ENCODE measurements around the gene STXBP6.

Gene STXBP6

DNA sequence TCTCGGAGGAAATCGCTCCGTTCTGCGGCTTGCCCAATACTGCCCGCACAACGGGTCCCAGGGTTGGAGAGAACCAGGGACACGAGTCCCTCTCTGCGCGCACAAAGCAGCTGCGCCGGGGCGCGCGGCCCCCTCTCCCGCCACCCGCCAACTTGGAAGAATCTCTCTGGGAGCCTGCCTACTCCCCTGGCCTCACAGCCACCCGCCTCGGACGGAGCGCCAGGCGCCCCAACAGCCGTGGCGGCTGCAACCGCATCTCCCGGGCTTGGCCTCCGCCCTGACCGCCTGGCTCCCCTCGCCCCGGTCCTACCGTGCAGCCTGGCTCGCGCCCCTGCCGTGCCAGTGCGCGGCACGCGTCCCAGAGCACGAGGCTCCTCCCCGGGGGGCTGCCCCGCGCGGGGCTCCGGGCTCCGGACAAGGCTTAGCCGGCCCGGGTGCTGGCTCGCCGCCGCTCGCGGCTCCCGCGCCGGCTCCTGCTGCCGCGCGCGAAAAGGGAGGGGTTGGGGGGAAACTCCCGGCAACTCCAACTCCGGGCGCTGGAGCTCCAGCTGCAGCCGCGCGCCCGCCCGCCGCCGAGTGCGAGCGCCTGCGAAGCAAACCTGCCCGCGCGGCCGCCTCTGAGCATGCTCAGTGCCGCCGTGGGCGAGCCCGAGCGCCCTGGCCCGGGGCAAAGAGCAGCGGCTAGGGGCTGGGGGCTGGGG lies at the start of gene STXBP6:
Gene STXBP6 (minus strand): TSS at position 580 of the 701 bp plus-strand sequence. CDS start 75,329 bp downstream, outside the sequence.
- DNase-seq: no peak

DNA sequence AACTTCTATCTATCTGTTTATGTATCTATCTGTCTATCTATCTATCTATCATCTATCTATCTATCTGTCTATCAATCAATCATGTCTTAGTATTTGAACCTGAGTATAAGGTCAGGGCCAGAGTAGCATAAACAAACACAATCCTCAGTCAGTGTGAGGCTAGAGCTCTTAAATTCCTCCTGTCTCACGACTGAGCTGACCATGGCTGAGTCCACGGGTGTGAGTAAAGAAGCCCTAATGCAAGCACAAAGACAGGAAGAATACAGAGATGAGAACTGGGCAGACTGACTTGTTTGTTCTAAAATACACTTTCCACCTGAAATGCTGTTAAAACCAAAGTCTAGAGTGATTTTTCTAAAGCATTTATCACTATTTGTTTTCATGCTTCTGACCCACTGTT lies 47.2 kb upstream of the STXBP6 start:
- DNase-seq: no peak

DNA sequence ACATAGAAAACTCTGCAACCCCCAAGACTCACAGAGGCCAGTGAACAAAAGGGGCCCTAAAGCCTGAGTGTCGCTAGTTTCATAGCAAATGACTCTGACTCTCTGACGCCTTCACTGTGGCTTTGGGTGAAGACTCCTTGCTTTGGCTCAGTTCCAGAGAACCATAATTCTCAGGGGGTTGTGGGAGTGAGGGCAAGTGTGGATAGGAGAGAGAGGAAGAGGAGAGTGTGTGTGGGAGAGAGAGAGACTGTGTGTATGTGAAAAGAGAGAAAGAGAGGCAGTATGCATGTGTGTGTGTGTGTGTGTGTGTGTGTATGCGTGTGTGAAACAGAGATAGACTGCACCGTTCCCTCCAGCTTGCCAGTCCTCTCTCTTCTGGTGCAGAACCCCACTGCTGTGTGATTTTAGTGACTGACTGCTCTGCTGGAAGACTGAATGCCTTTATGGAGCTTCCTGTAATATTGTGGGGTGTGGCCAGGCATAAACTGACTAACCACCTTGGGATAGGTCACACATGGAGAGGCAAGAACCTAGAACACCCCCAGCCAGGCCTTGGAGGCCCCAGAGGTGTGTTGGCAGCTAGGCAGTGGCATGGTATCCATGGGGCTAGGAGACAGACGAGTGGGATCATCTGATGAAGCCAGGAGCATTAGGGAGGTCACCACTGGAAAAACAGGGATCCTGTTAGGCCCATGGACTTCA lies 45.9 kb upstream of the STXBP6 start:
- DNase-seq: no peak

DNA sequence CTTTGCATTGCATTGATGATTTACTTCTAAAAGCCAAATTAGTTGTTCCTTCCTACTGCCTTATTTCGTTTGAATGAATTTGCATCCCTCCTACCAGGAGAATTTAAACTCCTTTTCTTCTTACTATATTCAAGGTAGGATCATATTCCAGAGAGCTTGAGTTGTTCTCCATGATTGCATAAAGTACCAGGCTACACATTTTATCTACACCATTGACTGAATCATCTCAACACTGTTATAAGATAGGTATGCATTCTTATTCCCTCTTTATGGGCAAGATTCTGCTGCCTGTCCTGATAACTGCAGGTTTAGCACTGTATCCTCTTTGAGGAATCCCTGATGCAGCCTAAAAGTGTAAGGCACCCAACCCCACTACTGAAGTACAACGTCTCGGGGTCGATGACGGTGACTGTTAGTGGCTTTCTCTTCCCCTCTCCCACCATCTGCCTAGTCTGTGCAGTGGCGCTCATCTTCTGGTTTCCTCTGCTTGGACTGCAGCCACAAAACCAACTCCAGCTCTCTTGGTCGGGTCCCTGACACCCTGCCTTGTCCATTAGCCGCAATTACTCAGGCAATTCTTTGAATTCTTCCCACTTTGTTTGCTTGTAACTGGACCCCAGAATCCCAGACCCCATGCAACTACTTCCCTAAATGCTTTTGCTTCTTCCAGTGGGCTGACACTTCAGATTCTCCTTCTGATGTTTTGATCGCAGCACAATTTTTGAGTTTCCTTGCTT lies 44.4 kb upstream of the STXBP6 start:
- no peak for DNase-seq

DNA sequence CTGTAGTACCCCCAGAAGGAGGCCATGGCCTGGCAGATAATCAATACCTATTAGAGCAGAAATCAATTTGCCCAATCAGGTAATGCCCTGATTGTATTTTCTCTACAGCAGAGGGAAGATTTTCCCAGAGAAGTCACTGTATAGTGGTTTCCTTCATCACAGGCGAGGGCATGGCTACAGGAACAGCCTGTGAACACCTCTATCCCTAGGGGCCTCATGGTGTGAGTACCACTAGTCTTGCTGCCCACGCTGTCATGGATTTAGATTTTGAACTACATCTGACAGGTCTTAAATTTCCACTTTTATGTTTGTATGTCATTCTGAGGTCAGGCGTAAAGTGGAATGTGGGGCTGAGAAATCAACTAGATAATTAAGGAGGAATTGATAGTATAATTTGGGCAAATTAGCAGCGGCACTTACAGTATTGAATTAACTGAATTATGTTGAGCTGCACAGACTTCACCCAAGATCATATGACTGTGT lies 42.4 kb upstream of the STXBP6 start:
- DNase-seq: no peak

DNA sequence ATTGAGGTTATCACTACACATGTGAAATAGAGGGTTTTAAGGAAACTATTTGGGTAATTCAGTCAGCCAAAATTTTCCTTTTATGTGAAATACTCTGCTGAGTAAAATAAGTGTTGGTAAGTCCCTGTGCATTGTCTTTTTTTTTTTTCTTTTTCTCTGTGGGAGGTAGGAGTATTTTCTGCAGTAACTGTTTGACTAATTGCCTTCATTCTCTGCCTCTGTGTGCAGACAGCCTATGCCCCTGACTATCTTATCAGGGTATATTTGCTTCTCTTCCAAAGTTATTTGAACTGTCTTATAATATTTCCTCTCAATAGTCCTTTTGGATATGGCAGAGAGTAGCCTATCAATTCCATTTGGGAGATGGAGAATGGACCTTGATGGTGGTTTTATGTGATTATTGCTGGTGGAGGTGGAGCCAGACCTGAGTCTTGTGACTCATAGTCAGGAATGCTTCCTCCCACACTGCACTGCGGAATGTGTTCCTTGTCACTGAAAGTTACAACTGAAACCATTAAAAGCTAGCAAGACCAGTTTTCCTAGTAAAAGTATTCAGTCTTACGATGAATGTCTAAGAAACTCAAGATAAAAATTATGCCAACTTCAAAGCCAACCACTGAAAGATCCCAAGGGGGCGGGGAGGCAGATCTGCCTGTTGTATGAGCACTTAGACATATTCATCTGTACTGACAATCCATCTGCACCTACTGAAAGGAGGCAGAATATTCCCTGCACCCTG lies 40.9 kb upstream of the STXBP6 start:
- no peak for DNase-seq

DNA sequence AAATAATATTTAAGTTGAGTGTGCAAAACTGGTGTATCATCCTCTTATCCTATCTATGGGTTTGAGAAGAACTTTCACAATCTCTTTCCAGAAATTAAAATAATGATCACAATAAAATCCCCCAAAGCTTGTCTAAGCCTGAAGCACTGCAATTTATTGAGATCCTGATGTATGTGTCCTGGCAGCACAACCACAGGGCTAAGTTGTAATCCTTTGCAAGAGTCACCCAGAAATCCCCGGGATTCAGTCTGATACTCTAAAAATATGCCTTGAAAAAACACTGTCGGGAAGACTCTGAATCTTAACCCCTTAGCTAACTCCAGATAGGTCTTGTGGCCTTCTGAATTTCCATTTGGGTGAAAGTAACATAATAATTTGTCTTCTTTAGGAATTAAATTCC lies 40.3 kb upstream of the STXBP6 start:
- DNase-seq: no peak

DNA sequence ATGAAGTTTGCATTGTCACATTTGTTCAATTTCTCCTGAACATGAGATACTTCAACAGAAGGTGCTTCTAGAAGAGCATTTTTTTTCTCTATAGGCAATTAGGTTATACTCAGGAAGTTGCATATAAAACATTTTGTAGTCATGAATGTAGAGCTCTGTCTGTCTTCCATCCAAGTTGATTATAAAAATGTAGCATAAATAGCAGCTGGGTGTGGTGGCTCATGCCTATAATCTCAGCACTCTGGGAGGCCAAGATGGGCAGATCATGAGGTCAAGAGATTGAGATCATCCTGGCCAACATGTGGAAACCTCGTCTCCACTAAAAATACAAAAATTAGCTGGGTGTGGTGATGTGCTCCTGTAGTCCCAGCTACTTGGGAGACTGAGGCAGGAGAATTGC lies 39.5 kb upstream of the STXBP6 start:
- no peak for DNase-seq

DNA sequence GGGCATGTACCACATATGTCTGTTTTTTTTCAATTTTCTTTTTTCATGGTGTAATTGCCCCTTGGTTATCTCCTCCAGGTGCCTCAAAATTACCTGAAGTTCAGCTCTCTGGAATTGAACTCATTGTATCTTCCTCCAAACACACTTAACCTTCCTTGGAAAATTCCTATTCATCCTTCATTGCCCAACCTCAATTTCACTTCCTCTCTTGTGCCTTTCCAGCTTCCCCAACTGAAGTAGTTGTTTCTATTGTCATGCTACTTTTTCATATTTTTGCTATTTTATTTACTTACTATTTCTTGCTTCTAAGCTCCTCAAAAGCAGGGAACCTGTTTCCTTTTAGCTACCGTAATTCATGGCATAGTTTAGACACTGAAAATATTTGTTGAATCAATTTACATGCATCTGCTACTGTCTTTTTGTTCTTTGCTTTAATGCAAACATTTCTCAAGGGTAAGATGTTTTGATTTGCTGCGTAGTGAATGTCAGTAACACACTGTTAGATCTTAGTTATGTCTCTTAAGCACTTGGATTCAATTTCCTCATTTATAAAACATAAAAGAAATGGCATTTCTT lies 37.0 kb upstream of the STXBP6 start:
- no peak for DNase-seq

DNA sequence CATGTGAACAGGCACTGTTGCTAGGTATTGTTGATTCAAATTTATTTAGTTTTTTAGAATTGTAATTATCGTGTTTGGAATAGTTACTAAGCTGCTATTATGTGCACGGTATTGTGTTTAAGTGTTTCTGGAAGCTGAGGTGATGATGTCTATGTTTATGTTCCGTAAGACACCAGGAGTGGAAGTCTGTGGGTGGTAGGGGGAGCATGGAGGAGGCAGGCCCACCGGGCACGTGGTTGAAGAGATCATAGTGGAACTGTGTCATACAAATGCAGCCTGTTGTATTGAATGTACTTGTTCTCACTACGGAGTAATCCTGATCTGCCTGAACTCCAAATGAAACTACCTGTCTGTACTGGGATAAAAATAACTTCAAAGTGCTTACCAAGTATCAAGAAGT lies 36.1 kb upstream of the STXBP6 start:
- no peak for DNase-seq

DNA sequence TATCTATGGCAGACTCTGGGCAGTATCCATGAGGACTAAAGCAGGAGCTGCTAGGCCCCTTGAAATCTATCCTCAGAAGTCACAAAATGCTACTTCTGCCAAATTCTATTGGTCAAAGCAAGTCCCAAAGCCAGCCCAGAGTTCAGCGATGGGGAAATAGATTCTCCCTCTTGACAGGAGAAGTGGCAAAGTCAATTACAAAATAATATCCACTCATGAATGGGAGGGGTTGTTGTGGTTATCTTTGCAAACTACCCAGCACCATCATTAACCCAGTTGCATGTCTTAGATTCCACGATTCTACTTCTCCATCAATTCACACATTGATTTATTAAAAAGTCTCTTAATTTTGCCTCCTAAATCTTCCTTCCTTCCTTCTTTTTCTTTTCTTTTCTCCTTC lies 30.7 kb upstream of the STXBP6 start:
- DNase-seq: no peak

DNA sequence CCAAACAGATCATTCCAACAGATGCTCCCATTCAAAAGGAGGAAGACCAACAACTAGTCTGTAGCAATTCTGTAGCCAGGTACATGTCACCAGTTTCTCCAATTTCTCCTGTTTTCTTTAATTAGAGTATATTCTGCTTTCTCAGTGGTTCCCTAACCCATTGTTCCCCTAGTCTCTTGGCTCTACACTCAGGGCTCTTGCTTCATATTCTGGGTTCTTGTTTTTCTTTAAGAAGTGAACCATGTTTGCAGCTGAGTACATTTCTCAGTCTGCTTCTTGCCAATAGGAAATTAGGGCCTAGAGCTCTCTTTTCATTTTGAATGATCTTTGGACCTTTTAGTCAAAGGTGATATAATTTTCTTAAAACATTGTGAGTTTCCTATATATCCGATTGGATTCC lies 29.4 kb upstream of the STXBP6 start:
- no peak for DNase-seq

DNA sequence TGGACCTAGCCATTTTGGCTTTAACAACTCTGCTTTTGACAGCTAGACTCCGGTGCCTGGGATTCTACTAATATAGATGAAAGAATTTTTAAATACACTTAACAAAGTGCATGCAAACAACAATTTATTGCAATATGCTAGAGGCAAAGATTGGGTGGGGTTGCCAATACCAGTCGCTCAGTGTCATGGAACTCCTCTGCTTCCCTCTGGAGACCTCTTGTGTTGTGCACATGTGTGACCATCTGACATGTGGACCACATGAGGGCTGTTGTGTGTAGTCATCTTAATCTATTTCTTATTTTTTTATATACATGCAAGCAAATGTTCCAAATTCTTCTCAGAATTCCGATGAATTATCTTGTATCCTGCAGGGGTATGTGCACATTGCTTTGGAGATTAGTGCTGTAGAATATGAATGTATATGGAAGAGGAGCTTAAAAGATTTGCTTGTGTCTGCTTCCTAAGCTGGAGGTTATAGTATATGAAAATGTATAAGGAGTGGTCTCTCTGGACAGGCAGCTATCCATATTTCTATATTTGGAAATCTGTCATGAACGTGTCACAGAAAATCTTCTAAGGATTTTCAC lies 24.2 kb upstream of the STXBP6 start:
- no peak for DNase-seq

DNA sequence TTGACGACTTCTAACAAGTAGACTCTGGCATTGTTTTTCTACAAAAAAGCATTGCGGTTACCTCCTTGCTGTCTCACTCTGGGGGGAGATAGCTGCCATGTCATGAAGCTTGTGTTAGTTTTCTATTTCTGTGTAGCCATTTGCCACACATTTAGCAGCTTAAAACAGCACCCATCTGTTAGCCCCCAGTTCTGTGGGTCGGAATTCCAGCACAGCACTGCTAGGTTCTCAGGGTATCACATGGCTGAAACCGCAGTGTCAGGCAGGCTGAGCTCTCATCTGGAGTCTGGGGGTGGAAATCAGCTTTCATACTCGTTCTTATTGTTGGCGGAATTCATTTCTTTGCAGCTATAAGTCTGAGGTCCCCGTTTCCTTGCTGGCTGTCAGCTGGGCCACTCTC lies 19.9 kb upstream of the STXBP6 start:
- no peak for DNase-seq

DNA sequence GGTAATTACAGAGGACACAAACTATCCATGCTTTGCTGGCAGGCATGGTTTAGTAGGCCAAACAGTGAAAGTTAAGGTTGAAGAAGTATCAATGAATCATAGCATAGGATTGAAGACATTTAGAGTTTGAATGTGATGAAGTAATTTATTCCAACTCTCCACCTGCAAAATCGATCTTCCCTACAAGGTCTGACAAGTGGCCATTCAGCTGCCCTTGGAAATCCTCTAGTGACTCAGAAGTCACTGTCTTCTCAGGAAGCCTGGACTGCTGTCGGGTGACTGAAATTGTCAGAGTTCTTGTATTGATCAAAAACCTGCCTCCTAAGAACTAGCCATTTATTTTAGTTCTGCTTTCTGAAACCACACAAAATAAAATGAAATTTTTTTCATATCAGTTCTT lies 17.7 kb upstream of the STXBP6 start:
- no peak for DNase-seq

DNA sequence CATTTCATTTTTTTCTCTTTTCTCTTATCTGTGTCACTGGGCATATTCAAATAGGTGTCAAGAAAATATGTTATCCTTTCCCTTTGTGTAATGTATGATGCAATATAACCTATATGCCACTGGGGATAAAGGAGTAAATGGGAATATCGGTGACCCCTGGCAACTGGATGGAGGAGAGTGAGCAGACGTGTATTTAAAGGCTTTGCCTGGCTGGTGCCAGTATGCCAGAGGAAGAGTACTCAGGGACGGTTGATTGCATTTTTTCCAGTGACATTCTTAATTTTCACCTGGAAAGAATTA lies 12.0 kb upstream of the STXBP6 start:
- DNase-seq: no peak

DNA sequence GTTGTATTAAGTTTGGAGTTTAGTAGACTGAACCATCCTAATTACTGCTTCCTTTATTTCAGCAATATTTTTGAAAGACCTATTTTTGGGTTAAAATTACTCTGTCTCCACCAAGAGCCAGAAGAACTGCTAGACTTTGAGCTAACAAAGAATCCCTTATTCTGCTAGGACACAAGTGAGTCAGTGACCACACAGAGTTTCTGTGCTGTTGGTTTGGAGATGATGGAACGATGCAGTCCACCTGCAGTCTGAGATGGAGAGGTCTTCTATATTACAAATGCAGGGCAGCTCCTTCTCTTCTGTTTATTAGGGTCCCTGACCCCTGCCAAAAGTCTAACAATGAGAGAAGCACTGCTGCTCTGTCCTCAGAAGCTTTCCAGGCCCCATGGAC lies 6.7 kb upstream of the STXBP6 start:
- no peak for DNase-seq

DNA sequence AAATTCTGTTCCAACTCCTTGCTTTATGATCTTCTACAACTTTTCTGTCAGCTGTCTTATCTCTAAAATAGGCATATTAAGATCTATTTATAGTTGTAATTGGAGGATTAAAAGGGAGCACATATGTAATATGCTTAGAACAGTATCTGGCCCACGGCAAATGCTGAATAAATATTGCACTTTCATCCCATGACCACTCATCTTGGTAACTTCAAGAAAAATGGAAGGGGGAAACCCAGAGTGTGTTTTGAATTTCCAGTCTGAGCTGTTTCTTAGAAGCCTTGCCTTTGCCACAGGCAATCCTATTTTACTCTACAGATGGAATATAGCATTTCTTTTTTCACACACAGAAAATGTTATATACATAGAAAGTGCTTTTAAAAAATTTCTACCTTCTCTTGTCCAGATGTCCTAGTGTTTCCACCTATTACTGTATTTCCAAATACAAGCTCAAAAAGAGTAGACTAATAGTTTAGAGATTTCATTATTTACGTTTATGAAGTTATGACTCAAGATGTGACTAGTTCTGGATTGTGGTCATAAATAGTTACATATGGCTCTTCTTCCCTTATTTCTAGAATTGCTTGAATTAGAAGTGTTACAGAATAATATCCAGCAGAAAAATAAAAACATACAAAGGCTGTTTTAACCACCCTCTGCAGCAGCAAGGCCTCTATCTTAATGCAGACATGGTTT lies 6.2 kb upstream of the STXBP6 start:
- no peak for DNase-seq

DNA sequence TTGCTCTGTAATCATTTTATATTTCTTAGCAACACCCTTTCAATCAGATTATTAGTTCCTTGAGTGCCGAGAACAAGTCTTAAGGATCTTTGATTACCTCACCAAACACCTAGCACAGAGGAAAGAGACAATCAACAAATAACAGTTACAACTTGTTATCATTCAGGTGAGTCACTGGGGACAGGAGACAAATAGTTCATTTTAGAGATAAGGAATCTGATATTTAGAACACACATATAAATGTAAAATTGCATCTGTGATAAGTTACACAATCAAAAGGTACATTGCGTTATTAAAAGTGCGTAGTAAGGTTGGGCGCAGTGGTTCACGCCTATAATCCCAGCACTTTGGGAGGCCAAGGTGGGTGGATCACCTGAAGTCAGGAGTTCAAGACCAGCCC lies 5.1 kb upstream of the STXBP6 start:
- DNase-seq: no peak

DNA sequence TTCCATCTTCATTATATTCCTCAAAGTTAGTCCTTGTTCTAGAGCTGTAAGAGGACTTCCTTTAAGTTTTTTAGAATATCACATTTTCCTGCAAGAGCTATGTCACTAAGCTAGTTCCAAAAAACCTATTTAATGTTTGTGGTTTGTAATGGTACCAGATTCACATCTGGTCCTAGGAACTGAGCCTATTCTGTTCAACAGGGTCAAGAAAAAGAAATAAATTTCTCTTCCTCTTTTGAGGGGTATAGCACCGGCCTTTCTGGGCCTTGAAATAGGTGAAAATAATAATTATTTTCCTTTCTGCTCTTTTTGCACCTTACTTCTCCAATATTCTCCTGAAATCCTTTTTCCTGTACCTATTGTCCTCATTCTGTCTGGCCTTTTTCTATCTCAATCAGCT lies 3.6 kb upstream of the STXBP6 start:
- DNase-seq: no peak

DNA sequence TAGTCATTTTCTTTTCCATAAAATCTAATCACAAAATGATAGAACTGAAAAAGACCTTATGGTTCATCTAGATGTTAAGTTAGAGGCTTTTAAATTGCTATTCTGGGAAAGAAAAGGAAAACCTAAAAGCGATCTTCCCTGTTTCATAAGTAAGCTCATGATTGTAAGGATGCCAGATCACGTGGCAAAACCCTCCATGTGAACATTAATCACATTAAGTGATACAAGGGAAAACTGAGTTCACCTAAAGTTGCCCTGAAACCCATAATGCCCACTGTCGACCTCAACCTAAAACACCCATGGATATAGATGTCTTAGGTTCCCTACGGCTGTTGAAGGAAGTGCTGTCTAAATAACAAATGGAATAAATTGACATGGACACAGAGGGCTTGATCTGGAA lies 3.0 kb upstream of the STXBP6 start:
- DNase-seq: no peak

DNA sequence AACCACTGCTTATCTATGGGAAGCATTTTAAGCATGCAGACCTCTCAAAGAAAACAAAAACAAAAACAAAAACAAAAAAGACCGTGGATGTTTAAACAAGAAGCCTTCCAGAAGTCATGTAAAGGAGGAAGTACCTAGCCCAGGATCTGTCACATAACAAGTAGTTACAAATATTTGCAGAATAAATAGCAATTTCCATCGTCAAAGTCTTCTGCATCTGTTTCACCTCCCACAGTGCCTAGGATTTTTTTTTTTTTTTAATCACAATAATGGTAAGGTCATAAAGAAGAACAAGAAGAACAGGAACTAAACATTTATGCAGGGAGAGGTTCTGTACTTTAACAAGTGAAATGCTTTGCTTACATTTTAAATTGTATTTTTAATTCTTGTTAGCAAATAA lies 2.4 kb upstream of the STXBP6 start:
- DNase-seq: no peak
